Measurements from ENCODE around the gene ZNF76. TPM values are rescaled to one million over a fixed set of nuclear protein-coding genes. Genes with fewer than 3 reads are reported as not detected.

ZNF76 gene
- total and polyA plus RNA-seq, 9 of the 15 experiments (the other 6 are each of a cell fraction or from before 2014, with no cell fraction given) = 1.2 to 17.8 (median 10.7) TPM

DNA sequence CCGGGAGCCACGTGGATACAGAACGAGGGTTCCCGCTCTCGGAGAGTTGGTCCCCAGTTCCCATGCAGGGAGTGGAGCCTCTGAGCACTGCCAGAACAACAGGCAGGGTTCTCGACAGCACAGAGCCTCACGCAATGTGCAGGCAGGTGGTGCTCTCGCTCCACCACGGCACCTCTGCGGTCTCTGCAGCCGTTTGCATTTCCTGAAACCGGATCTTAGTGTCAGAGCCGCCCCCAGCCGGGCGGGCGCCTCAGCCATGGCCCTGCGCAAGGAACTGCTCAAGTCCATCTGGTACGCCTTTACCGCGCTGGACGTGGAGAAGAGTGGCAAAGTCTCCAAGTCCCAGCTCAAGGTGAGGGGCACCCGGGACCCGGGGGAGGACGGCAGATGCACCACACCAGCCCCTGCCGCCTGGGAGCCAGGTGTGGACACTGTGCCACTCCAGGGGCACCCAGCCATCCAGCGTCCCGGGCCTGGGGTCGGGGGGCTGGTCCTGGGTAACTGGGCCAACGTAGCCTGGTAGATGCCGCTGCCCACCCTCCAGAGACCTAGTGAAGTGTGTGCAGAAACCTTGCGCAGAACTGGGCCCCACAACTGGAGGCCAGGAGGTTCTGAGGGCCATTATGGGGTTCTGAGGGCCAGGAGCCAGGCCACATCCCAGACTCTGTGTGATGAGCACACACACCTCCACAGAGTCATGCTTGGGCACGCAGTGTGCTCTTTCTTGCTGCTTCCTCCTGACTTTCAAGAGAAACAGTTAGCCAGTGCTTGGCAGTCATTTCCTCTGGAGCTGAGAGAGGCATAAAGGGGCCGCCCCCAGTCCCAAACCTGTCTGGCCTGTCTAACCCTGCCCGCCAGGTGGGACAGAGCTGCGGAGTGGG, 38.3 kb downstream of the ZNF76 start, which contains the start of gene DEF6 (continued):
- TF ChIP-seq, protein P1, sequence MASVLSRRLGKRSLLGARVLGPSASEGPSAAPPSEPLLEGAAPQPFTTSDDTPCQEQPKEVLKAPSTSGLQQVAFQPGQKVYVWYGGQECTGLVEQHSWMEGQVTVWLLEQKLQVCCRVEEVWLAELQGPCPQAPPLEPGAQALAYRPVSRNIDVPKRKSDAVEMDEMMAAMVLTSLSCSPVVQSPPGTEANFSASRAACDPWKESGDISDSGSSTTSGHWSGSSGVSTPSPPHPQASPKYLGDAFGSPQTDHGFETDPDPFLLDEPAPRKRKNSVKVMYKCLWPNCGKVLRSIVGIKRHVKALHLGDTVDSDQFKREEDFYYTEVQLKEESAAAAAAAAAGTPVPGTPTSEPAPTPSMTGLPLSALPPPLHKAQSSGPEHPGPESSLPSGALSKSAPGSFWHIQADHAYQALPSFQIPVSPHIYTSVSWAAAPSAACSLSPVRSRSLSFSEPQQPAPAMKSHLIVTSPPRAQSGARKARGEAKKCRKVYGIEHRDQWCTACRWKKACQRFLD (CRISPR knock-in tag; IDR thresholded peaks at IDR 0.05) = no peak; the same call in 1 of the 2 replicates
- TF ChIP-seq PHB2 (IDR thresholded peaks at IDR 0.05; ENCODE audit: low read depth) = no peak
- no peak for TF ChIP-seq RBM34 (IDR thresholded peaks at IDR 0.05; ENCODE audit: borderline replicate concordance, insufficient read depth, low read length)
- TF ChIP-seq TEAD2 (tag; IDR thresholded peaks at IDR 0.05) = no peak
- no peak for TF ChIP-seq ZNF324 (CRISPR knock-in tag; IDR thresholded peaks at IDR 0.05)
- TF ChIP-seq FOXK1 (CRISPR knock-in tag; IDR thresholded peaks at IDR 0.05; ENCODE audit: borderline replicate concordance) = no peak
- TF ChIP-seq CREM (IDR thresholded peaks at IDR 0.05; ENCODE audit: low read depth) = peak; percentile 83
- TF ChIP-seq ELF4 (CRISPR knock-in tag; IDR thresholded peaks at IDR 0.05) = peak; percentile 78; the same call in 1 of the 2 replicates
- no peak for TF ChIP-seq COPS2 (conservative IDR thresholded peaks at IDR 0.05)
- TF ChIP-seq SIN3B (IDR thresholded peaks at IDR 0.05; ENCODE audit: low read depth) = no peak
- TF ChIP-seq, protein P2, sequence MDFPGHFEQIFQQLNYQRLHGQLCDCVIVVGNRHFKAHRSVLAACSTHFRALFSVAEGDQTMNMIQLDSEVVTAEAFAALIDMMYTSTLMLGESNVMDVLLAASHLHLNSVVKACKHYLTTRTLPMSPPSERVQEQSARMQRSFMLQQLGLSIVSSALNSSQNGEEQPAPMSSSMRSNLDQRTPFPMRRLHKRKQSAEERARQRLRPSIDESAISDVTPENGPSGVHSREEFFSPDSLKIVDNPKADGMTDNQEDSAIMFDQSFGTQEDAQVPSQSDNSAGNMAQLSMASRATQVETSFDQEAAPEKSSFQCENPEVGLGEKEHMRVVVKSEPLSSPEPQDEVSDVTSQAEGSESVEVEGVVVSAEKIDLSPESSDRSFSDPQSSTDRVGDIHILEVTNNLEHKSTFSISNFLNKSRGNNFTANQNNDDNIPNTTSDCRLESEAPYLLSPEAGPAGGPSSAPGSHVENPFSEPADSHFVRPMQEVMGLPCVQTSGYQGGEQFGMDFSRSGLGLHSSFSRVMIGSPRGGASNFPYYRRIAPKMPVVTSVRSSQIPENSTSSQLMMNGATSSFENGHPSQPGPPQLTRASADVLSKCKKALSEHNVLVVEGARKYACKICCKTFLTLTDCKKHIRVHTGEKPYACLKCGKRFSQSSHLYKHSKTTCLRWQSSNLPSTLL (IDR thresholded peaks at IDR 0.05) = no peak
- TF ChIP-seq PCBP2 (IDR thresholded peaks at IDR 0.05; ENCODE audit: low read depth, low read length, poor library complexity, severe bottlenecking) = no peak
- TF ChIP-seq U2AF1 (optimal IDR thresholded peaks at IDR 0.05; ENCODE audit: low read depth, low read length) = no peak
- TF ChIP-seq, protein P3, sequence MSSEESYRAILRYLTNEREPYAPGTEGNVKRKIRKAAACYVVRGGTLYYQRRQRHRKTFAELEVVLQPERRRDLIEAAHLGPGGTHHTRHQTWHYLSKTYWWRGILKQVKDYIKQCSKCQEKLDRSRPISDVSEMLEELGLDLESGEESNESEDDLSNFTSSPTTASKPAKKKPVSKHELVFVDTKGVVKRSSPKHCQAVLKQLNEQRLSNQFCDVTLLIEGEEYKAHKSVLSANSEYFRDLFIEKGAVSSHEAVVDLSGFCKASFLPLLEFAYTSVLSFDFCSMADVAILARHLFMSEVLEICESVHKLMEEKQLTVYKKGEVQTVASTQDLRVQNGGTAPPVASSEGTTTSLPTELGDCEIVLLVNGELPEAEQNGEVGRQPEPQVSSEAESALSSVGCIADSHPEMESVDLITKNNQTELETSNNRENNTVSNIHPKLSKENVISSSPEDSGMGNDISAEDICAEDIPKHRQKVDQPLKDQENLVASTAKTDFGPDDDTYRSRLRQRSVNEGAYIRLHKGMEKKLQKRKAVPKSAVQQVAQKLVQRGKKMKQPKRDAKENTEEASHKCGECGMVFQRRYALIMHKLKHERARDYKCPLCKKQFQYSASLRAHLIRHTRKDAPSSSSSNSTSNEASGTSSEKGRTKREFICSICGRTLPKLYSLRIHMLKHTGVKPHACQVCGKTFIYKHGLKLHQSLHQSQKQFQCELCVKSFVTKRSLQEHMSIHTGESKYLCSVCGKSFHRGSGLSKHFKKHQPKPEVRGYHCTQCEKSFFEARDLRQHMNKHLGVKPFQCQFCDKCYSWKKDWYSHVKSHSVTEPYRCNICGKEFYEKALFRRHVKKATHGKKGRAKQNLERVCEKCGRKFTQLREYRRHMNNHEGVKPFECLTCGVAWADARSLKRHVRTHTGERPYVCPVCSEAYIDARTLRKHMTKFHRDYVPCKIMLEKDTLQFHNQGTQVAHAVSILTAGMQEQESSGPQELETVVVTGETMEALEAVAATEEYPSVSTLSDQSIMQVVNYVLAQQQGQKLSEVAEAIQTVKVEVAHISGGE (CRISPR knock-in tag; IDR thresholded peaks at IDR 0.05) = peak in 2 of 3 experiments; percentile 29 to 50; a peak in 2 of 6 replicates
- TF ChIP-seq DIDO1 (tag; IDR thresholded peaks at IDR 0.05; ENCODE audit: low read depth) = no peak
- TF ChIP-seq, protein P4, sequence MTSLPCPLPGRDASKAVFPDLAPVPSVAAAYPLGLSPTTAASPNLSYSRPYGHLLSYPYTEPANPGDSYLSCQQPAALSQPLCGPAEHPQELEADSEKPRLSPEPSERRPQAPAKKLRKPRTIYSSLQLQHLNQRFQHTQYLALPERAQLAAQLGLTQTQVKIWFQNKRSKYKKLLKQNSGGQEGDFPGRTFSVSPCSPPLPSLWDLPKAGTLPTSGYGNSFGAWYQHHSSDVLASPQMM (CRISPR knock-in tag; IDR thresholded peaks at IDR 0.05) = no peak
- TF ChIP-seq NR1H2 (CRISPR knock-in tag; IDR thresholded peaks at IDR 0.05) = no peak
- TF ChIP-seq, protein P5, sequence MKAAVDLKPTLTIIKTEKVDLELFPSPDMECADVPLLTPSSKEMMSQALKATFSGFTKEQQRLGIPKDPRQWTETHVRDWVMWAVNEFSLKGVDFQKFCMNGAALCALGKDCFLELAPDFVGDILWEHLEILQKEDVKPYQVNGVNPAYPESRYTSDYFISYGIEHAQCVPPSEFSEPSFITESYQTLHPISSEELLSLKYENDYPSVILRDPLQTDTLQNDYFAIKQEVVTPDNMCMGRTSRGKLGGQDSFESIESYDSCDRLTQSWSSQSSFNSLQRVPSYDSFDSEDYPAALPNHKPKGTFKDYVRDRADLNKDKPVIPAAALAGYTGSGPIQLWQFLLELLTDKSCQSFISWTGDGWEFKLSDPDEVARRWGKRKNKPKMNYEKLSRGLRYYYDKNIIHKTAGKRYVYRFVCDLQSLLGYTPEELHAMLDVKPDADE (conservative IDR thresholded peaks at IDR 0.05; ENCODE audit: control insufficient read depth, low read depth, low read length) = peak; percentile 95

Data from K562 (cell line).